AG08395 (cell line): ENCODE results near the gene VPS37B.
"Not testable (repeated sequence)": the region's sequence is repeated elsewhere in the genome, so short reads cannot be mapped to it uniquely, and the experiment has no call there.

Experiments used
- DNase-seq: peaks from one replicate; pipeline ENCODE4 v3.0.0; 2012; ENCODE audit warnings: mixed read lengths, low spot score

Gene VPS37B

GRCh38 chr12:122908915-122909314 is 13.0 kb upstream of the VPS37B start:
- no peak for DNase-seq

- DNase-seq = not testable (repeated sequence)
Measured at GRCh38 chr12:122905258-122905657, 9.3 kb upstream of the VPS37B start.

- DNase-seq = no peak
Measured at GRCh38 chr12:122903693-122904034, 7.7 kb upstream of the VPS37B start.

- DNase-seq = no peak
Measured at GRCh38 chr12:122902854-122903692, 7.1 kb upstream of the VPS37B start.

GRCh38 chr12:122899887-122900286 is 4.0 kb upstream of the VPS37B start:
- DNase-seq = no peak

- DNase-seq = no peak
Measured at GRCh38 chr12:122896662-122897061, 738 bp upstream of the VPS37B start.

GRCh38 chr12:122895320-122895703 is 612 bp downstream of the VPS37B start:
- no peak for DNase-seq

GRCh38 chr12:122894193-122895121 is 1.5 kb downstream of the VPS37B start:
- DNase-seq = no peak

- DNase-seq = no peak
Measured at GRCh38 chr12:122893208-122894153, 2.4 kb downstream of the VPS37B start.

GRCh38 chr12:122892724-122893123 is 3.2 kb downstream of the VPS37B start:
- not testable (repeated sequence) for DNase-seq

GRCh38 chr12:122891661-122892525 is 4.0 kb downstream of the VPS37B start:
- DNase-seq = peak; percentile 46

GRCh38 chr12:122889761-122890520 is 6.0 kb downstream of the VPS37B start:
- DNase-seq = no peak

GRCh38 chr12:122888232-122888752 is 7.6 kb downstream of the VPS37B start:
- peak; percentile 15 for DNase-seq

GRCh38 chr12:122887819-122888212 is 8.1 kb downstream of the VPS37B start:
- DNase-seq = no peak

GRCh38 chr12:122886851-122887818 is 8.8 kb downstream of the VPS37B start:
- no peak for DNase-seq

GRCh38 chr12:122886161-122886560 is 9.8 kb downstream of the VPS37B start:
- no peak for DNase-seq

GRCh38 chr12:122884860-122885259 is 11.1 kb downstream of the VPS37B start:
- DNase-seq = no peak

- no peak for DNase-seq
Measured at GRCh38 chr12:122884091-122884826, 11.7 kb downstream of the VPS37B start.
